ENCODE data around the gene SLCO4A1. TPM values are rescaled to one million over a fixed set of nuclear protein-coding genes. Genes with fewer than 3 reads are reported as not detected.

Gene SLCO4A1
- total RNA-seq, 1 donor from 2014 or later = 6.3 TPM

DNA sequence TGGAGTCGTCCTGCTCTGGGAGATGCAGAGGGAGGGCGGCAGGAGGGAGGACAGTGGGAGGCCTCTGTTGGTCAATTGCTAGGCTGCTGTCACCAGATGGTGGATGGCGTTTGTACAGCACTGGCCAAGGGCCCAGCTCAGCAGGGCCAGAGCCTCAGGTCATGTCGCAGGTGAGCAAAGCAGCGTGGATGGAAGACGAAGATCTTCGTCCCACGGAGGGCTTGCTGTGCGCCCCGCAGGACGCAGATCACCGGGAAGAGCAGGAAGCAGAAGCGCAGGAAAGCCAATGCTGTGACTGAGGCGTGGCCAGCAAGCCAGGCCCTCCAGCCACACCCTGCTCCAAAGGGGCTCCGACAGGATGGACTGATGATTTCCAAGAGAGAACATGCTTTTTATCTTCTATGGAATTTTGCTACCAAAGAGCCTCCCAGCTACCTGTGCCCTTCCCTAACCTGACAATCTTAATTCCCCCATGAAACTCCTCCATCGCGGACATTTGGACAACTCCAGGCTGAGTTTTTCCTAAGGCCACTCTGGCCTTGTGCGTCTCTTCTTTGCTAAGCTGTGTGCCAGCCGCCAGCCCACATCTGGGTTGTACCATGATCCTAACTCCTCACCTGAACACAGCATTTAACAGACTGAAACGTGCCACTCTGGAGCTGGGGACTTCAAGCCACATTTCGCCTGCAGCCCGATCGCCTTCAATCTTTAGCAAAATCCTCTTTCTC is 3.5 kb upstream of the SLCO4A1 start:
- no peak for DNase-seq

DNA sequence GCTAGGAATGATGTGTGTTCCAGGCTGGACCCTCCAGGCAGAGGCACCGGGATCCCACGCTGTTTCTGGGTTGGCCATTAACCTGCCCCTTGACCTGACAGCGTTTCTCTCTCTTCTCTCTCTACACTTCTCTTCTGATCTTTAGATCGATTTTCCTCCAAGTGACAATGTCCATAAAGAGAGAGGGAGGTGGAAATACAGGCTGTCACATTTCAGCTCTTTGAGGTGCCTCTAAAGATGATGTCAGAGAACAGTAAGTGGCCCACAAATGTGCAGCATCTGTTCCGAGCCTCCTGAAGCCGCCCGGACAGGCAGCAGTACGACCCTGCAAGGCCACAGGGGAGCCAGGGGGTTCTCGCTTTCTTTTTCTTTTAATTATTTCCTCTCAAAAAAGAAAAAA is 2.5 kb upstream of the SLCO4A1 start:
- DNase-seq = no peak

GRCh38 chr20:62640870-62641269 is 1.4 kb upstream of the SLCO4A1 start:
- no peak for DNase-seq

DNA sequence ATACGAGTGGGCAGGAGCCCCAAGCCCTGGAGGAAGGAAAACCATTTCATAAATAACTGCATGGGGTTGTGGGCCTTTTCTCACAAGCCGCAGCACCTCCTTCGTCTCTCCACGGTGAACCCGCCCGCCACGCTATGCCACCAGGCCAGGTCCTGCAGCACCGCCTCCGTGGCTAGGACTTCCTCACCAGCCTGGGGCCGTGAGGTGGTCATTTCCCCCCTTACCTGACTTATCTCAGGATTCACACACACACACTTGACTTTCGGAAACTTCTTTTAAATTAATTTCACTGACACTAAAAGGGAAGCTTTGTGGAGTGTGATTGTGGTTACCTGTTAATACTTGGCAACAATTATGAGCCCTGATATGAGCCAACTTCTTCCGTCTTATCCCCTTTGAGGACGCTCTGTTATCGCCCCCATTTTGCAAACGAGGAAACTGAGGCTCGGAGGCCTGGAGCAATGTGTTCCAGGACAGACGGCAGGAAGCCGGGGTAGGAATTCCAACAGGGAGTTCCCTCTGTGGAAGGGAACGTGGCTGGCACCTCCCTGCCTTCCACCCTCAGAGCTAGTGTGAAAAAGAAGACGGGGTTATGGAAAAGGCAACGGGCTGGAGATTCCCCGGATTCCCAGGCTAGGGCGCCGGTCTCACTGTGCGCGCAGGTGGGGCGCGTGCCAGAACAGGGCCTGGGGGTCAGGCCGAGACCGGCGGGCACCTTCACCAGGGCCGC is 817 bp upstream of the SLCO4A1 start:
- DNase-seq = no peak

GRCh38 chr20:62642666-62643520 is 590 bp downstream of the SLCO4A1 start:
- no peak for DNase-seq

- DNase-seq = no peak
Measured at GRCh38 chr20:62643521-62644043, 1.3 kb downstream of the SLCO4A1 start.

GRCh38 chr20:62644044-62644795 is 1.9 kb downstream of the SLCO4A1 start:
- no peak for DNase-seq

DNA sequence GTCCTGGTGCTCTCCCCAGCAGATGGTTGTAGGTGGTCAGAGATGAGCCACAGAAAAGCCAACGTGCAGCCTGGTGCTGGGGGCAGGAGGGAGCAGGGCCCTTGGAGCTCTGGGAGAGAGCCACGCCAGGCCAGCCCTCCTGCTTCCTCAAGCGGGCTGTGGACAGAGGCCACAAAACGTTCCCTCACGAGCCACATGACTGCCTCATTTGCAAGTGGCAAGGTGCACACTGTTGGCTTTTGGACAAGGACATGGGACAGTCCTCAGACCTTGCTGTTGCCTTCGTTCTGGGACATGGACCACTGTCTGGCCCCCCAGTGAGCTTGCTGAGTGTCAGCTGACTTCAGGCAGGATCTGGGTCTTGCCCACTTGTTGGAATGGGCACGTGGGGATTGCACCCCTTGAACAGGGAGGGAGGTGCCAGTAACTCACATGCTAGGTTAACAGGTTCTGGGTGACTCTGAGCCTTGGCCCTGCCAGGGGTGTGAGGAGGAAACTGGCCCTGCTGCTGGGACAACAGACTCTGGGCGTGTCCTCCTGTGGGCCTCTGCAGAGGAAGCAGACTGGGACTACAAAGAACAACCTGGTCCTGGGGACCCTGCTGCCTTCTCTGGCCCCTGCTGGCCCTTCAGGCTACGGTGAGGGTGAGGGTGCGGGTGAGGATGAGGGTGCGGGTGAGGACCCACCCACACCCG is 2.6 kb downstream of the SLCO4A1 start:
- no peak for DNase-seq

- DNase-seq = no peak
Measured at GRCh38 chr20:62645613-62646012, 3.3 kb downstream of the SLCO4A1 start.

GRCh38 chr20:62646851-62647520 is 4.7 kb downstream of the SLCO4A1 start:
- no peak for DNase-seq

DNA sequence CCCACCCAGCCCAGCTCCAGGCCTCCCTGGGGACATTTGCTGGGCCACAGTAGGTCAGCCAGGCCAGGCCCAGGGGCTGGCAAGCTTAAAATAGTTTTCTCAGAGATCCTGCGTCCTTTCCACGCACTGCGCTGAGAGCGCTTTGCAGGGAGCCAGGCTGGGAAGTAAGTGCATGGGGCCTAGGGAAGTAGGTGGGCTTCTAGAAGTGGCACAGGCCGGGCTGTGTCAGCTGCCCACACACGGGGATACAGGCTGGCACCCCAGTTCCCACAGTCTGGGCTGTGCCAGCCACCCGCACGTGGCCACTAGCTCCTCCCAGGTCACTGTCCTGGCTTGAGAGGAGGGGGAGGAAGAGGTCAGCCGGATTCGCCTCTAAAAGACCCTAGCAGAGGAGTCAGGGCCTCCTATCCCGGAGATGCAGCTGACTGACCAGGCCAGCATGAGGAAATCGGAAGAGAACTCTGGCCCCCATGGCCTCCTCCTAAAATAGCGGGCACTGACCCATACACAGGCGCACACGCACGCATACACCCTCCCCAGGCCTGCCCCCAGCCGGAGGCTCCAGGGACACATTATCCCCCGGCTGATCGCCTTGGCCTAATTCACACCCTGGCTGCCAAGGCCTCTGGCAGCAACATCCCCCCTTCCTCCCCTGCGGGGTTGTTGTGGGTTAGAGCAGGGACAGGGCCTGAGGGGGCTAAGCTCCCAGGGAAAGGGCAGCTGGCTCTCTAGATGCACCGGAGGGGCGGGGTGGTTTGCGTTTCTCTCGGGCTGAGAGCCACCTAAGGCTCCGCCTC is 5.4 kb downstream of the SLCO4A1 start:
- no peak for DNase-seq

- no peak for DNase-seq
Measured at GRCh38 chr20:62648318-62648995, 6.2 kb downstream of the SLCO4A1 start.

- DNase-seq = no peak
Measured at GRCh38 chr20:62649140-62649539, 6.8 kb downstream of the SLCO4A1 start.

DNA sequence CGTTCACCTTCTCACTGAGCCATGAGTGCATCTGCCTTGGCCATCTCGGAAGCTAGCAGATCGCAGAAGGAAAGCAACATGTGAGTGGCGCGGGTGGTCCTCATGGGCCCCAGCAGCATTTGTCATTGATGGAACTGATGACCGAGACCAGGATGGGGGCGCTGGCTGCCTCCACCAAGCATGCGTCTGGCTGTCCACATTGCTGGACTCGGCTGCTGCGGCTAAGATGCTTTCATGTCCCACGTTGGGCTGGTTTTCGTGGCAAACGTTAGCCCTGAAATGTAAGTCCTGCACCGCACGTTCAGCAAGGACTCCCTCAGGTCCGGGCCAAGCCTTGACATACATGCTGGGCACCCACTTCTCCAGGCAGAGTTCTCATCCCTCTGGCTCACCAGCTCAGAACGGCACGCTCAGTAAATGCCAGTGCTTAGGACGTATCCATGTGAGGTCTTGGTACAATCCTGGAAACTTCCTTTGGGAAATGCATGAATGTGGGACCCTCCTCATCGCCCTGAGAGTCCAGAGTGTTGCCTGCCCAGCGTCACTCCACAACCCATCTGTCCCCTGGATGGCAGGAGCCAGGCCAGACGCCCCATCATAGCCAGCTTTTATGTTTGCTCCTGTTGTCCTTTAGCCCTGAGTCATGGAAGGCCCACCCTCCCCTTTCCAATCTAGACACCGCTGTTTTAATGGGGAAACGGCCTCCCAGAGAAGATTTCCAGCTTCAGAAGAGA is 8.4 kb downstream of the SLCO4A1 start:
- no peak for DNase-seq

DNA sequence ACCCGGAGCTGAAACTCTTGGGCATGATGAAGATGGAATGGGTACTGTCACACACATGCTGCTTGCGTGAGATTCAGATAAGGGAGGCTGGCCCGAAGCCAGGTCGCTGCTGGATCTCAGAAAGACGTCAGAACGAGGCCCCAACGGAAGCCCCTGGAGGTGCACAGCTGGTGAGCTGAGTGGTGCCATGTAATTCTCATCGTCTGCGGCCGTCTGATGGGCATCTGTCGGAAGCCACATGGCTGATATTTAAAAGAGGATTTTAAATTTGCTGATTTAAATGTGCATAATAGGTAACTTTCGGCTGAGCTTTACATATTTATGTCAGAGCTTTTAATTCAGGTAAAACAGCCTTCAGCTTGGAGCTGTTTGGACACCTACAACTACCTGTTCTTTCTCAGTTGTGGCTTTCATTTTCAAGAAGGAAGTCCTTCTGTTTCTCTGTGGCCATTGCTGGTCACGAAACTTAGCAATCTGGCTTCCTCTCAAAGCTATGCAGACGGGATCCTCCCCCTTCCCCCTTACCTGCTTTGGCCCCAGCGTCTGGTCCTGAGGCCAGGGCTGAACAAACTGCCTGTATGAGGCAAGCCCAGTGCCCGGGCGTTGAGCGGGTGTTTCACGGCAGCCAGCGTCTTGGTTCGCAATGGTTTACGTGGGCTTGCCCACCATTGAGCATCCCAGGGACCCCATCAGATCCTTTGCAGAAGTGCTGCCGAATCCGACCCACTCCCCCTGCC is 9.2 kb downstream of the SLCO4A1 start:
- DNase-seq = no peak

GRCh38 chr20:62652041-62652893 is 10.0 kb downstream of the SLCO4A1 start:
- peak; percentile 97 for DNase-seq

DNA sequence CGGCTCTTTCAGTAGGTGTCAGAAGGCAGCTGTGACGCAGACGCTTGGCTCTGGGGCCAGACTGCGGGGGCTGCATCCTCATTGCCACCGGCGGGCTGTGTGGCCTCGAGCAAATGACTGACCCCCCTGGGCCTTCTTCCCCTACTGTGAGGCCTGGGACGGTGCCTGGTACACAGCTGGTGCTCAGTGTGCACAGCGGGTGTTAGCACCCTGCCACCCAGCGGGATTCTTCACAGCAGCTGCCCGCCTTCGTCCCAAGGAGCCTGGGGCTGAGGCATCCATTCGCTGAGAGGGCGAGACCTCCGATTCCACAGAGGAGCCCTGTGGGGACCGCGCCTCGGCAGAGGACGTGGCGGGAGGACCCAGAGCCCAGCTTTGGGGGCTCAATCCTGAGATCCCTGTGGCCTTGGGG is 10.6 kb downstream of the SLCO4A1 start:
- DNase-seq = no peak
